DMS 273 treated with DMSO at 0.1 percent for 48 hours (cell line): ENCODE measurements around the gene ECSIT.
"Not testable (repeated sequence)": the region's sequence is repeated elsewhere in the genome, so short reads cannot be mapped to it uniquely, and the experiment has no call there.

Experiments used
- DNase-seq: peaks from one replicate; lab custom pipeline; 2025; lab: John Stamatoyannopoulos, UW

ECSIT gene

GRCh38 chr19:11528551-11529341 is at the start of gene ECSIT:
ECSIT (minus strand) TSS chr19:11529134; CDS start chr19:11519170, 9,964 bp downstream.
- DNase-seq, result peak; percentile 98

GRCh38 chr19:11577451-11578257 is 48.7 kb upstream of the ECSIT start, which contains the start of gene ACP5:
ACP5 (minus strand) TSS chr19:11577645; CDS start chr19:11577317, 328 bp downstream.
- no peak for DNase-seq

- no peak for DNase-seq
Measured at GRCh38 chr19:11576227-11576626, 47.3 kb upstream of the ECSIT start.

GRCh38 chr19:11574689-11575088 is 45.8 kb upstream of the ECSIT start:
- no peak for DNase-seq

GRCh38 chr19:11573763-11574162 is 44.8 kb upstream of the ECSIT start:
- DNase-seq, result not testable (repeated sequence)

- DNase-seq, result not testable (repeated sequence)
Measured at GRCh38 chr19:11573354-11573753, 44.4 kb upstream of the ECSIT start.

- DNase-seq, result no peak
Measured at GRCh38 chr19:11570039-11570462, 41.1 kb upstream of the ECSIT start.

- no peak for DNase-seq
Measured at GRCh38 chr19:11566164-11566563, 37.2 kb upstream of the ECSIT start.

GRCh38 chr19:11565649-11565980 is 36.7 kb upstream of the ECSIT start:
- DNase-seq, result not testable (repeated sequence)

GRCh38 chr19:11564082-11564807 is 35.3 kb upstream of the ECSIT start:
- DNase-seq, result not testable (repeated sequence)

GRCh38 chr19:11563532-11563931 is 34.6 kb upstream of the ECSIT start:
- DNase-seq, result no peak

GRCh38 chr19:11560404-11561051 is 31.6 kb upstream of the ECSIT start:
- peak; percentile 46 for DNase-seq

GRCh38 chr19:11558881-11559828 is 30.2 kb upstream of the ECSIT start, which contains the start of gene ELOF1:
ELOF1 (minus strand) TSS chr19:11559230; CDS start chr19:11554347, 4,883 bp downstream.
- peak; percentile 95 for DNase-seq

GRCh38 chr19:11556634-11557420 is 27.9 kb upstream of the ECSIT start:
- DNase-seq, result no peak

GRCh38 chr19:11555246-11555645 is 26.3 kb upstream of the ECSIT start:
- DNase-seq, result no peak

GRCh38 chr19:11554160-11554559 is 25.2 kb upstream of the ECSIT start:
- DNase-seq, result no peak

GRCh38 chr19:11552666-11553372 is 23.9 kb upstream of the ECSIT start:
- DNase-seq, result no peak

- DNase-seq, result no peak
Measured at GRCh38 chr19:11551603-11552235, 22.8 kb upstream of the ECSIT start.

- DNase-seq, result no peak
Measured at GRCh38 chr19:11550265-11550664, 21.3 kb upstream of the ECSIT start.
